ENCODE data around the gene ARID1B. TPM values are rescaled to one million over a fixed set of nuclear protein-coding genes. Genes with fewer than 3 reads are reported as not detected.

The ARID1B gene
- total and polyA plus RNA-seq, 10 of the 15 experiments (the other 5 are each of a cell fraction or from before 2014, with no cell fraction given): 24.7 to 133 (median 54.6) TPM

GRCh38 chr6:157125531-157125930 lies 348.4 kb downstream of the ARID1B start (continued):
- TF ChIP-seq GABPA (IDR thresholded peaks at IDR 0.05; ENCODE audit: low read depth): no peak
- no peak for TF ChIP-seq PKNOX1 (IDR thresholded peaks at IDR 0.05)
- no peak for TF ChIP-seq NKRF (conservative IDR thresholded peaks at IDR 0.05)
- no peak for TF ChIP-seq BMI1 (IDR thresholded peaks at IDR 0.05; ENCODE audit: borderline replicate concordance)
- no peak for TF ChIP-seq ETV6 (conservative IDR thresholded peaks at IDR 0.05 in 1 of 2, IDR thresholded peaks at IDR 0.05 in 1 of 2; ENCODE audit: borderline replicate concordance in 1 of 2, low read depth in 1 of 2)

- ChIA-PET CTCF (no interaction called here), SMC1A (ENCODE audit: uncharacterized antibody, unreplicated experiment) (interaction anchor here (1.1 kb wide), 1 partner anchor 56 kb away, joined by 3 read pairs; no protein-coding TSS in a partner anchor), POLR2A (no interaction called here), RAD21 (ENCODE audit: unreplicated experiment) (no interaction called here)
- BruUV-seq (replicated peaks): no TSS peak
- intact Hi-C loops (cut with micrococcal nuclease; ENCODE audit: unreplicated experiment) (no loop called here), in situ Hi-C loops (cut with MboI) (no loop called here)
- Histone ChIP-seq H4K20me1 (ENCODE audit: control insufficient read depth, insufficient read depth) (no peaks in the 10 kb centered on the region), H3K9me3 (replicated peaks; ENCODE audit: control insufficient read depth, insufficient read depth, low read length) (no peaks in the 10 kb centered on the region), H3K36me3 (ENCODE audit: control insufficient read depth in 2 of 2, insufficient read depth in 2 of 2, low read length in 1 of 2) (peaks cover 10 to 26% of the 10 kb centered on the region in 2 experiments), H3K4me2 (ENCODE audit: control insufficient read depth, insufficient read depth) (no peak overlapping the region), H3K27ac (ENCODE audit: control insufficient read depth, insufficient read depth) (no peak overlapping the region), H3K4me3 (no peak overlapping the region), H3K9ac (ENCODE audit: control insufficient read depth, insufficient read depth, low read length) (no peak overlapping the region), H3K4me1 (ENCODE audit: control insufficient read depth, insufficient read depth, low read length) (no peaks in the 10 kb centered on the region), H3K27me3 (replicated peaks in 1 of 2; ENCODE audit: control insufficient read depth in 2 of 2, insufficient read depth in 2 of 2, low read length in 1 of 2) (no peaks in the 10 kb centered on the region), H2AFZ (ENCODE audit: control insufficient read depth, low read depth, low read length) (no peak overlapping the region), H3K79me2 (ENCODE audit: control insufficient read depth, insufficient read depth, low read length) (no peaks in the 10 kb centered on the region; the same call in 1 of the 2 replicates)
- DNase-seq (ENCODE audit: low read depth, low spot score): no peak
- TF ChIP-seq RFX5 (IDR thresholded peaks at IDR 0.05; ENCODE audit: low read depth, low read length) (no peak), ZBTB33 (IDR thresholded peaks at IDR 0.05) (no peak), CBFB (IDR thresholded peaks at IDR 0.05; ENCODE audit: low read depth) (no peak), FOXM1 (IDR thresholded peaks at IDR 0.05; ENCODE audit: low read depth, low read length) (no peak), ATF2 (IDR thresholded peaks at IDR 0.05; ENCODE audit: low read length) (no peak), YY1 (IDR thresholded peaks at IDR 0.05; ENCODE audit: low read depth, low read length) (no peak), EP300 (IDR thresholded peaks at IDR 0.05; ENCODE audit: borderline replicate concordance in 1 of 2, control insufficient read depth in 1 of 2, low read depth in 2 of 2, low read length in 2 of 2) (no peak)
- no peak for FAIRE-seq
- ATAC-seq: no peak
- WGBS (ENCODE audit: insufficient coverage, insufficient replicate concordance, low lambda C conversion rate, missing lambda C conversion rate): 96% methylated on average over 11 of the region's 11 CpGs
These were observed 349.3 kb downstream of the ARID1B start for GRCh38 chr6:157126183-157127098.

Data from GM12878 (cell line).